Large intestine (tissue), 12 donors: ENCODE measurements around the gene NMBR. TPM values are rescaled to one million over a fixed set of nuclear protein-coding genes. Genes with fewer than 3 reads are reported as not detected.
"Not testable (repeated sequence)": the region's sequence is repeated elsewhere in the genome, so short reads cannot be mapped to it uniquely, and the experiment has no call there.

Experiments used
- DNase-seq, 2 donors: peaks; one replicate each; pipeline versions ENCODE4 v3.0.0 to v3.0.0-alpha.2; 2013
- H3K27ac ChIP-seq: one replicate; pipeline ENCODE4 v1.5.1; 2013; ENCODE audit warnings: low read length
- H3K27me3 ChIP-seq: 2 replicates; pipeline ENCODE4 v1.6.1; 2013; ENCODE audit warnings: low read length; ENCODE audit not compliant: control insufficient read depth, insufficient read depth
- H3K36me3 ChIP-seq: 2 replicates; pipeline ENCODE4 v1.6.1; 2013; ENCODE audit warnings: low read length; ENCODE audit not compliant: control insufficient read depth, insufficient read depth
- H3K4me1 ChIP-seq: one replicate; pipeline ENCODE4 v1.6.1; 2013; ENCODE audit warnings: low read length; ENCODE audit not compliant: control insufficient read depth, insufficient read depth
- H3K4me3 ChIP-seq: one replicate; pipeline ENCODE4 v1.5.1; 2013; ENCODE audit warnings: low read length
- H3K9me3 ChIP-seq: one replicate; pipeline ENCODE4 v1.6.1; 2013; ENCODE audit warnings: mild to moderate bottlenecking, low read depth, low read length, moderate library complexity; ENCODE audit not compliant: control insufficient read depth
- WGBS: methylation state at CpG from one replicate; pipeline ENCODE4 v1.1.5; 2013; ENCODE audit warnings: low lambda C conversion rate; ENCODE audit not compliant: insufficient coverage; 5-methylcytosine and 5-hydroxymethylcytosine counted together
- long read RNA-seq, 11 donors: transcript quantifications; one replicate each; lab custom pipeline, GENCODE V29; 2026
- polyA plus RNA-seq: library from polyadenylated mRNA; unstranded; fragments of 120-200 nt; gene quantifications from one replicate; pipeline ENCODE4 v1.2.1, GENCODE V29; 2013

Gene NMBR
- polyA plus RNA-seq: 0.09 TPM
- long read RNA-seq, donor 1: 0 reads
- long read RNA-seq, donor 2: 0 reads
- long read RNA-seq, donor 3: 0 reads
- long read RNA-seq, donor 4: 0 reads
- long read RNA-seq, donor 5: 0 reads
- long read RNA-seq, donor 6: 0 reads
- long read RNA-seq, donor 7: 0 reads
- long read RNA-seq, donor 8: 0 reads
- long read RNA-seq, donor 9: 0 reads
- long read RNA-seq, donor 10: 0 reads
- long read RNA-seq, donor 11: 0 reads

GRCh38 chr6:142146828-142147662 is at the start of gene NMBR, which contains the start of gene VTA1:
Gene NMBR, minus strand, starts transcription at chr6:142147122. Its CDS starts 58,464 bp downstream, at chr6:142088658.
Gene VTA1, plus strand, starts transcription at chr6:142147263. Its CDS starts 25 bp downstream, at chr6:142147288.
- peaks cover 2% of the 10 kb centered on the region for H3K4me1 ChIP-seq
- peak within 1 kb of the TSS; percentile 92 for H3K4me3 ChIP-seq
- no peaks in the 10 kb centered on the region for H3K9me3 ChIP-seq
- DNase-seq: peak; percentile 98 to 99
- H3K36me3 ChIP-seq: peaks cover 2% of the 10 kb centered on the region
- H3K27me3 ChIP-seq: no peaks in the 10 kb centered on the region
- H3K27ac ChIP-seq: peak within 1 kb of the TSS; percentile 57
- 0% methylated on average over 2 of the region's 38 CpGs for WGBS

GRCh38 chr6:142195862-142196541 is 49.1 kb upstream of the NMBR start:
- peaks cover 7% of the 10 kb centered on the region for H3K36me3 ChIP-seq
- no peaks in the 10 kb centered on the region for H3K9me3 ChIP-seq
- no peaks in the 10 kb centered on the region for H3K27me3 ChIP-seq
- no peaks in the 10 kb centered on the region for H3K4me1 ChIP-seq
- no peak overlapping the region for H3K27ac ChIP-seq
- H3K4me3 ChIP-seq: no peak overlapping the region
- WGBS: 93% methylated on average over 3 of the region's 4 CpGs
- no peak for DNase-seq

- H3K4me3 ChIP-seq: no peak overlapping the region
- H3K36me3 ChIP-seq: peaks cover 6% of the 10 kb centered on the region
- no peaks in the 10 kb centered on the region for H3K4me1 ChIP-seq
- no peaks in the 10 kb centered on the region for H3K9me3 ChIP-seq
- no peak for DNase-seq
- no peak overlapping the region for H3K27ac ChIP-seq
- H3K27me3 ChIP-seq: no peaks in the 10 kb centered on the region
These were observed 46.7 kb upstream of the NMBR start for GRCh38 chr6:142193621-142194020.

- Histone ChIP-seq H3K9me3 (no peaks in the 10 kb centered on the region), H3K27ac (no peak overlapping the region)
- 100% methylated on average over 1 of the region's 1 CpG for WGBS
These were observed 45.4 kb upstream of the NMBR start for GRCh38 chr6:142192343-142192742.

GRCh38 chr6:142189057-142189456 is 42.1 kb upstream of the NMBR start:
- Histone ChIP-seq H3K4me3 (no peak overlapping the region), H3K27ac (no peak overlapping the region), H3K36me3 (peaks cover 4% of the 10 kb centered on the region), H3K4me1 (no peaks in the 10 kb centered on the region), H3K9me3 (no peaks in the 10 kb centered on the region), H3K27me3 (no peaks in the 10 kb centered on the region)
- WGBS: 80% methylated on average over 1 of the region's 2 CpGs
- no peak for DNase-seq

More at GRCh38 chr6:142192343-142192742, 45.4 kb upstream of the NMBR start:
- no peaks in the 10 kb centered on the region for H3K27me3 ChIP-seq
- peaks cover 3% of the 10 kb centered on the region for H3K36me3 ChIP-seq
- DNase-seq: no peak
- H3K4me3 ChIP-seq: no peak overlapping the region
- H3K4me1 ChIP-seq: no peaks in the 10 kb centered on the region

- H3K27ac ChIP-seq, H3K36me3 ChIP-seq, H3K4me1 ChIP-seq, DNase-seq, H3K4me3 ChIP-seq, H3K27me3 ChIP-seq, H3K9me3 ChIP-seq: not testable (repeated sequence)
- 100% methylated on average over 1 of the region's 8 CpGs for WGBS
These were observed 41.4 kb upstream of the NMBR start for GRCh38 chr6:142188341-142188740.

- WGBS: no CpG with 5 or more reads among the region's 1 CpG
- Histone ChIP-seq H3K4me1 (no peaks in the 10 kb centered on the region), H3K27ac (no peak overlapping the region), H3K4me3 (no peak overlapping the region), H3K27me3 (no peaks in the 10 kb centered on the region), H3K9me3 (no peaks in the 10 kb centered on the region), H3K36me3 (peaks cover 4% of the 10 kb centered on the region)
- no peak for DNase-seq
These were observed 40.3 kb upstream of the NMBR start for GRCh38 chr6:142187209-142187608.

GRCh38 chr6:142185641-142186040 is 38.7 kb upstream of the NMBR start:
- H3K9me3 ChIP-seq: no peaks in the 10 kb centered on the region
- DNase-seq: no peak
- no peaks in the 10 kb centered on the region for H3K4me1 ChIP-seq
- H3K36me3 ChIP-seq: peaks cover 4% of the 10 kb centered on the region
- no peaks in the 10 kb centered on the region for H3K27me3 ChIP-seq
- no peak overlapping the region for H3K27ac ChIP-seq
- H3K4me3 ChIP-seq: no peak overlapping the region
- WGBS: 80% methylated on average over 1 of the region's 1 CpG

- no peak overlapping the region for H3K4me3 ChIP-seq
- no CpG with 5 or more reads among the region's 2 CpGs for WGBS
- no peaks in the 10 kb centered on the region for H3K4me1 ChIP-seq
- DNase-seq: peak; percentile 4 to 39
- H3K9me3 ChIP-seq: no peaks in the 10 kb centered on the region
- H3K36me3 ChIP-seq: peaks cover 4% of the 10 kb centered on the region
- no peak overlapping the region for H3K27ac ChIP-seq
- no peaks in the 10 kb centered on the region for H3K27me3 ChIP-seq
These were observed 37.4 kb upstream of the NMBR start for GRCh38 chr6:142184307-142184706.

GRCh38 chr6:142183351-142183750 is 36.4 kb upstream of the NMBR start:
- Histone ChIP-seq H3K27me3 (no peaks in the 10 kb centered on the region), H3K4me1 (no peaks in the 10 kb centered on the region), H3K4me3 (no peak overlapping the region), H3K36me3 (peaks cover 2% of the 10 kb centered on the region), H3K9me3 (peaks cover under 1% of the 10 kb centered on the region), H3K27ac (no peak overlapping the region)
- WGBS: no CpG with 5 or more reads among the region's 1 CpG
- no peak for DNase-seq
